Stimulated activated CD4-positive, alpha-beta T cell treated with anti-CD3 and anti-CD28 coated beads, Interleukin-1b, Interleukin-23, amount 100 ng/mL, for 48 hours (primary cell): ENCODE data around the gene SUMO2.
"Not testable (repeated sequence)": the region's sequence is repeated elsewhere in the genome, so short reads cannot be mapped to it uniquely, and the experiment has no call there.

Source experiments
- DNase-seq: peaks from one replicate; pipeline ENCODE4 v3.0.0-alpha.2; 2020

The SUMO2 gene

DNA sequence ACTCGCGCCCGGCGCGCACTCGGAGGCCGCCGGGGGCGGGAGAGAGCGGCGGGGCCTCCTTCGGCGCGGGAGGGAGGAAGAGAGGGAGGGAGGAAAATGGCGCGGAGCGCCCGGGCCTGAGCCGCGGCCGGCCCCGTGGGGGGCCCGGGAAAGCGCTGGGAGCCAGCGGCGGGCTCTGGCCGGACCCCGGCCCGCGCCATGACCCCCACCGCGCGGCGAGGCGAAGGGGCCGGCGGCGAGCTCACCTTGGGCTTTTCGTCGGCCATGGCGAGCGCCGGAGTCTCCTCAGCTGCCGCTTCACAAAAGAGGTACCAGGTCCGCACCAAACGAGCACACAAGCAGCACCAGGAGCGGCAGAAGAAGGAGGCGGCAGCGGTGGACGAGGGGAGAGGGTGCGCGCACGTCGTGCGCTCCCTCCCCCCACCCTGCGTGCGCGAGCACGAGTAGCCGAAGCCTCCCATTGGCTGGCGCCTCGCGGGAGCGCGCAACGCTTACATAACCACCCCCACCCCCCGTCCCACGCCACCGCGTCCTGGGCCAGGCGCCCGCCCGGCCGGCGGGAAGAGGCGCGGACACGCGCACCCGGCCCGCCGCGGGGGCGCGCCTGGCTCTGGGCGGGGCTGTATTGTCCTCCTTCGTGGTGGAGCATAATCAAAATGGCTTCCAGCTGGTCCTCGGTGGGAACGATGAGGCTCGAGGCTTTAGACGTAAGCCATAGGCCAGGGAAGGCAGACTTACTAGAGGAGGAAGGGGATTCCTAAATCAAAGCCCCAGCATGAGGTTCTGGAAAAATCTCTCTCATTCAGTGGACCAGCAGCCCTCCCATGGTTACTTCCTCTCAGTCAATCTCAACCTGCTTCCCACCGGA is at the start of gene SUMO2:
TSS of gene SUMO2 (minus strand) at position 391 of the 868 bp plus-strand sequence. CDS start at position 266, 125 bp downstream.
- peak; percentile 96 for DNase-seq

DNA sequence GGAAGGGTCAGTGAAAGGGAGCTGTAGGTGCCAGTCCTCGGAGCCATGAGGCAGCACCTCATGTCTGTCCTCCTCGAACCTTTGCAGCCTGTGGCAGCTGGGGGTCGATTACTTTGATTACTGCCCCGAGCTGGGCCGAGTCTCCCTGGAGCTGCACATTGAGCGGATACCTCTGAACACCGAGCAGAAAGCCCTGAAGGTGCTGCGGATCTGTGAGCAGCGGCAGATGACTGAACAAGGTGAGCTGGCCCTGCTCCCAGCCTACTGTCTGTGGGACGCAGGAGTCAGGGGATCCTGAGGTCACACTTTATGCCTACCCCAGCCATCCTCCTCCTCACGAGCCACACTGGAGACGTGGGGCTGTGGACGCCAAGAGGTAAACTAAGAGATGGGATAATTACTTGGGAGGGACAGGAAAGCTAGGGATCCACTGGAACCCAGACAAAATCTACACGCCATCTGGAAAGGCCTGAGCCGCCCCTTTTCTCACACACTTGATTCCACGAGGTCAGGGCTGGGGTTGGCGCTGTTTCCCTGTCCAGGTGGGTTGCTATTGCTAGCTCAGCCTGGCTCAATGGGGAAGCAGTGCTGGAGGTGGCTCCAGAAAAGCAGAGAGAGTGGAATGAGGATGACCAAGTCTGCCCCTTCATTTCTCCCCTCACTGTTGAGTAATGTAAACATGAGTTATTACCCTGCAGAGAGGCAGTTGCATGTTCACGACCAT is 49.1 kb upstream of the SUMO2 start:
- DNase-seq: no peak

DNA sequence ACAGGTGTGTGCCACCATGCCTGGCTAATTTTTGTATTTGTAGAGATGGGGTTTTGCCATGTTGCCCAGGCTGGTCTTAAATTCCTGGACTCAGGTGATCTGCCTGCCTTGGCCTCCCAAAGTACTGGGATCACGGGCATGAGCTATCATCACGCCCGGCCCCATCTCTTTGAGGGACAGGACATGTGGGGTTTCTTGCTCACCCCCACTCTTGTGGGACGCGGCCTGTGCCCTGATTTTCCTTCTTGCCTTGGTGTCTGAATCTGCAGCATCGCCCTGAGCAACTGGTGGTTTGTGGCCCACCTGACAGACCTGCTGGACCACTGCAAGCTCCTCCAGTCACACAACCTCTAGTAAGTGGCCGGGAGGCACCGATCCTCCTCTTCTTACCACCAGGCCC is 48.3 kb upstream of the SUMO2 start:
- DNase-seq: no peak

DNA sequence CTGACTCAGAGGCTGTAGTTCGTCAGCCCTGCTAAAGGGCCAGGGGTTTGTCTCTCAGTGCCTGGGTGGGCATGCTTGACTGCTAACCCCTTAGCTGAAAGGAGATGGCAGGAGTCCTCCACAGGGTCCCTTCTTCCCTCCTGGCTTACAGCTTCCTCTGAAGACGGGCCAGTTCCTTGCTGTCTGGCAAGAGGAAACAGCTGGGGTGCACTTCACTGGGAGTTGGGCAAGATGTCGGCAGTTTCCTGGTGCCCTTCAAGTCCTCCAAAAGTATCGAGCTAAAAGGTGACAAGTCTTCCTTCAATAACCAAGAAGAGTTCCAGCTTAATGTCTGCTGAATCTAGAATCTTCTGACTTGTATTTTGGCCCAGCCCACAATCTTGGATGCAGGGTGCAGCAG is 46.1 kb upstream of the SUMO2 start:
- no peak for DNase-seq

DNA sequence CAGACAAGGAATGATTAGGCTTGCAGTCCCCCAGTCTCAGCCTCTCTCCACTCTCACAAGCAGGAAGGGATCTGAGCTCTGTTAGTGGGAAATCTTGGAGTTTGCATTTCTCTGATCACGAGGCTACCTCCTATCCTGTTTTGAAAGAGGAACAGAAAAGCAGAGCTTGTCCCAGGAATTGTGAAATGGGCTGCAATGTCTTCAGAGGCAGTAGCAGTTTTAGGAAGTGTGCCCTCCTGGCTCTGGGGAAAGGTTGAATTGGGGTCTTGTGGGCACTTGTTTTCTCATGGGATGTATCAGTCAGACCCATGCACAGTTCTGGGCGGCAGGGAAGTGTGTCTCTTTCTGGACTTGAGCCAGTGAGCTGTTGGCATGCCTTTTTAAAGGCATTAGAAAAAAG is 45.5 kb upstream of the SUMO2 start:
- no peak for DNase-seq

DNA sequence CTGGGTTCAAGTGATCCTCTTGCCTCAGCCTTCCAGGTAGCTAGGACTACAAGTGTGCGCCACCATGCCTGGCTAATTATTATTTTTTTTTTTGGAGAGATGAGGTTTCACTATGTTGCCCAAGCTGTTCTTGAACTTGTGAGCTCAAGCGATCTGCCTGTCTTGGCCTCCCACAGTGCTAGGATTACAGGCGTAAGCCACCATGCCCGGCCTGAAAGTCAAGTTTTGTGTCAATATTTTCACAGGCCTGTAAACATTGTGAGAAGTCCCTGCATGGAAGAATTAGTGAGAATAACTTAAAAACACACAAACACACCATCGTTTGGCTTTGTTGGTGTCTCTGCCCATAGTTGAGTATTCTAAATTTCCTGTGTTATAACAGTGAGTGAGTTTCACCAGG is 45.0 kb upstream of the SUMO2 start:
- no peak for DNase-seq

DNA sequence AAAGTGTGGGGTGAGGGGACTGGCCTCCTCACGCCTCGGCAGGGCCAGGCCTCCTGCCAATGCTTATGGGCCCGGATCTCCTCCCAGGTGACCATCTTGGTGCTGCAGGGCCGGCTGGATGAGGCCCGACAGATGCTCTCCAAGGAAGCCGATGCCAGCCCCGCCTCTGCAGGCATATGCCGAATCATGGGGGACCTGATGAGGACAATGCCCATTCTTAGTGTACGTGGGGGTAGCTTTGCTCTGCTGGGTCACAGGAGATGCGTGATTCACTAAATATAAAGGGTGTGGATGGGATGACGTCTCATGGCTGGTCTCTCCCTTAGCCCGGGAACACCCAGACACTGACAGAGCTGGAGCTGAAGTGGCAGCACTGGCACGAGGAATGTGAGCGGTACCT is 42.3 kb upstream of the SUMO2 start:
- DNase-seq: no peak

DNA sequence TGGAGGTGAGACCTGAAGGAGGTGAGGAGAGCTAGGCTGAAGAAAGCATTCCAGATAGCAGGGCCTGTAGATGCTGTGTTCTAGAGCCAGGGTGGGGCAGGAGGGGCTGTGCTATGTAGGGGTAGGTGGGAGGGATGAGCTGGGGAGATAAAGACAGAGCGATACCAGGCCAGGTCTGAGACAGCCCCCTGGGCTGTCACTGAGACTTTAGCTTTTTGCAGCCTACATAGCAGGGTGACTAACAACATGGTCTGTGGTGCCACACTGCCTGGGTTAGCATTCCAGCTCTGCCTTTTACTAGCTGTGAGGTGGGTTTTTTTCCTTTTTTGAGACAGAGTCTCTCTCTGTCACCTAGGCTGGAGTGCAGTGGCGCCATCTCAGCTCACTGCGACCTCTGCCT is 37.1 kb upstream of the SUMO2 start:
- DNase-seq: no peak

DNA sequence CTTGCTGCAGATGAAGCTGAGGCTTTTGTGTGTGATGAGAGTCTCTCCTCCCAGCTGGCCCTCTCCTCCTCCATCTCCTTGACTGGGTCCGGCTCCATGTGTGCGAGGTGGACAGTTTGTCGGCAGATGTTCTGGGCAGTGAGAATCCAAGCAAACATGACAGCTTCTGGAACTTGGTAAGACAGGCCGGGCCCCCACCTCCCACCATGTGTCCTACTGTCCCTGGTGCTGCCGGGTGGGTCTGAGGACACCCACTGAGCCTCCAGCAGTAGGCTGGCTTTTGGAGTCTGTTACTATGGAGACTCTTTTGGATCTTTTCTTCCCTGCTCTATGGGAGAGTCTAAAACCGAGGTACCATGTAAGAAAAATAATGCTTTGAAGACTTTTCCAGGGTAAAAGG is 35.4 kb upstream of the SUMO2 start:
- DNase-seq: no peak

DNA sequence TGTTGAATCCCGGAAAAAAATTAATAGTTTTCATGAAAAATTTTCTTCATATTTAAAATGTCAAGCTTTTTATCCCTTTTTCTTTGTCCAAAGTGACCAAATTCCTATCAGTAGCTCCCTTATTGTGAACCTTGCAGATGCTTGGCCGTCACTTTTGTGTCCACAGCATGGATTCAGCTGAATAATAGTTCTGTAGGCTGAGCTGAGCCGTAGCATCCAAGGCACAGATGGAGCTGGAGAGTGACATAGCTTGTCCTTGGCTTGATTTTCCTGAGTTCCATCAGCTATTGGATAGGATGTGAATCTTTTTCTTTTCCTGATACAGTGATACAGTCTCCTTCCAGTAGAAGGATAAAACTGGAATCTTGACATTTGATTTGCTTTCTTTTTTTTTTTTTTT is 26.3 kb upstream of the SUMO2 start:
- no peak for DNase-seq

DNA sequence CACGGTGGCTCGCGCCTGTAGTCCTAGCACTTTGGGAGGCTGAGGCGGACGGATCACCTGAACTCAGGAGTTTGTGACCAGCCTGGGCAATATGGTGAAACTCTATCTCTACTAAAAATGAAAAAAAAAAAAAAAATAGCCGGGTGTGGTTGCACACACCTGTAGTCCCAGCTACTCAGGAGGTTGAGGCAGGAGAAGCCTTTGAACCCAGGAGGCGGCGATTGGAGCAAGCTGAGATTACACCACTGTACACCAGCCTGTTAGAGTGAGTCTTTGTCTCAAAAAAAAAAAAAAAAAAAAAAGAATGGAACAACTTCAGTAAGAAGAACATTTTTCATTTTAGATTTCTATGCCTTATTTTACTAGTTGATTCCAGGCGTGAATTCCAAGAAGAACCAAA is 25.4 kb upstream of the SUMO2 start:
- no peak for DNase-seq

DNA sequence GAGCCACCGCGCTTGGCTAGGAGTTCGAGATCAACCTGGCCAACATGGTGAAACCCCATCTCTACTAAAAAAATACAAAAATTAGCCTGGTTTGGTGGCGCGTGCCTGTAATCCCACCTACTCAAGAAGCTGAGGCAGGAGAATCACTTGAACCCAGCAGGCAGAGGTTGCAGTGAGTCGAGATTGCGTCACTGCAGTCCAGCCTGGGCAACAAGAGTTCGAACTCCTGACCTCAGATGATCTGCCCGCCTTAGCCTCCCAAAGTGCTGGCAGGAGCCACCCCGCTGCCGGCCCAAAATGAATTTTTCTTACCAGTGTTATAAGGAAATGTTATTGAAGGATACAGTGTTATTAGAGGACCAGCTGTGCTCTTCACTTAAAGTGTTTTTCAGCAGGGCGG is 25.0 kb upstream of the SUMO2 start:
- no peak for DNase-seq

DNA sequence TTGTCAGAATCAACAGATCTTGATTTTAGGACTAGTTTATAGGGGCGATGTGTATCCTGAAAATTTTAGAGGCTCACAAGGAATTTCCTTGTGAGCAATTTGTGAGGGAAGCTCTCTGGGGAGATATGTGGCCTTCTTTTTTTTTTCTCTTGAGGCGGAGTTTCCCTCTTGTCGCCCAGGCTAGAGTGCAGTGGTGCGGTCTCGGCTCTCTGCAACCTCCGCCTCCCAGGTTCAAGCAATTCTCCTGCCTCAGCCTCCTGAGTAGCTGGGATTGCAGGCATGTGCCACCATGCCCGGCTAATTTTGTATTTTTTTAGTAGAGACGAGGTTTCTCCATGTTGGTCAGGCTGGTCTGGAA is 24.3 kb upstream of the SUMO2 start:
- DNase-seq: not testable (repeated sequence)

DNA sequence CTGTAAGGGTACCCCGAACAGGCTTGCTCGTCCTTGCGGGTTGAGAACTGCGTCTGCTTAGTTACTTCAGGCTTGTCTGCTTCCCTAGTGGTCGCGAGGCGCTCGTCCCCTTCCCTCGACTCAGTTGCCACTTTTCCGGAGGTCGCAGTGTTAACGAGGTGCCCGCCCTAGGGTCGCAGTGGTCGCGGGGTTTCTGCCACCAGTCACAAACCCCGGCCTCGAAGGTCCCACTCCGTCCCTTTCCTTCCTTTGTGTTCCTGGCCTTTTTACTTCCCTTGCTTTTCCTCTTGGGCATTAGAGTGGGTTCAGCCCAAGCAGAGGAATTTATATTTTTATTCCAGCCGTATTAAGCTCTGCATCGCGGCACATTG is 23.0 kb upstream of the SUMO2 start:
- no peak for DNase-seq

DNA sequence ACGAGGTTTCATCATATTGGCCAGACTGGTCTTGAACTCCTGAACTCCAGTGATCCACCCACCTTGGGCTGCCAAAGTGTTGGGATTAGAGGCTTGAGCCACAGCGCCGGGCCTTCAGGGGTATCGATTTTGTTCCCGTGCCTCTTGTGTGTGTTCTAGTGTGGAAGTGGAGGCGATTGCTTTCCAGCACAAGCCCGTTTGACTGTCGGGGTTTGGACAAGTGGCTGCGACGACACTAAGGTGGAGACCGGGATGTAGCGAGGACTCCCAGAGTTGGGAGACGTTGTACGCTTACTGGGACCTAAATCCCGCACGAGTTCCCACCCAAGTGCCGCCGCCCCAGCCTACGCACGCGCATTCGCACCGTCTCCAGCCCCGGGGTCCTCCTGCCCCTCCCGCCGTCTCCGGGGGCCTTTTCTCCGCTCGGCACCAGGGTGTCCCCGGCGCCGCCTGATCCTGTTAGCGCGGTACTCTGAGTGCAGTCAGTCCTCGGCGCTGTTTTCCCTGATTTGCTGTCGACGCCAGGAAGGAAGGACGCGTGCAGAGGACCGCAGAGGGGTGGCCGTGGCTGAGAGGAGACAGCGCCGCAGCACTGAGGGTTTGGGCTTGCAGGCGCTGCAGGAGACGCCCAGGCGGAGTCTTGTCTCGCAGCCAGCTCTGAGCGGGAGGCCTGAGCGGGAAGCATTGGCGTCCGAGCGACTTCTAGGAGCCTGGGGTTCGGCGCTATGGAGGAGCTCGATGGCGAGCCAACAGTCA is 22.5 kb upstream of the SUMO2 start, which contains the start of gene NUP85:
TSS of gene NUP85 (plus strand) at position 643 of the 756 bp plus-strand sequence. CDS start at position 726, 83 bp downstream.
- DNase-seq: peak; percentile 93

DNA sequence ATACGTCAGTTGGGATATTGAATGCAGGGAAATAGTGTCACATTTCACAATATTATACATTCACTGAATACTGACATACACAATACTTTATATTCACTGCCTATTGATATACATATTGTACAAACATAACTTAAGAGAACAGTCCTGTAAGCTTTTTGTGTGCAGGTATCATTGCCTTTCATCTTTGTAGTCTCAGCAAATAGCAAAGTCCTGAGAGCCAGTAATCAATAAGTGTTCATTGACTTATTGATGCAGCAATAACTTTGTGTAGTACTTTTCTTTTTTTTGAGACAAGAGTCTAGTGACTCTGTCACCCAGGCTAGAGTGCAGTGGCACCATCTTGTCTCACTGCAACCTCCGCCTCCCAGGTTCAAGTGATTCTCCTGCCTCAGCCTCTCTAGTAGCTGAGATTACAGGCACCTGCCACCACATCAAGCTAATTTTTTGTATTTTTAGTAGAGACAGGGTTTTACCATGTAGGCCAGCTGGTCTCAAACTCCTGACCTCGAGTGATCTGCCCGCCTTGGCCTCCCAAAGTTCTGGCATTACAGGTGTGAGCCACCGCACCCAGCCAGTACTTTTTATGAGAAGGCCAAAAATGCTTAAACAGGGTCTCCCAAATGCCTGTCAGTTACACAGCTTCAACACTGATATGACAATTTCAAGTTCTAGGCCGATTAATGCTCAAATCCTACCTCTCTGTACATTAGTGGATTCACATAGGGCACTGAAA is 17.3 kb upstream of the SUMO2 start:
- no peak for DNase-seq

DNA sequence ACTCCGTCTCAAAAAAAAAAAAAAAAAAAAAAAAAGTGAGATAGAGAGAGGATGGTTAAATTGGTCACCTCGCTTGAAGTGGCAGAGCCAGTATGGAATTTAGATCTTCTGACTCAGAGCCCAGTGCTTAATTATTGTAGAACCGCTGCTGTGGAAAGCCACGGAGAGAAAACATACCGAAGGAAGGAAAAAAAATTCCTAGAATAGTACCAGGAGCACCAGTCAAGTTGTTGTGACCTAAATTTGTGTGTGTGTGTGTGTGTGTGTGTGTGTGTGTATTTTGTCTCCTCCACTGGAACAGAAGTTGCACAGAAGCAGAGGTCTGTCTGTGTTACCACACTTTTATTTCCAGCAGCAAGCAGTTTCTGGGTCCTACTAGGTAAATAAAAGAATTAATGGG is 12.1 kb upstream of the SUMO2 start:
- DNase-seq: no peak

DNA sequence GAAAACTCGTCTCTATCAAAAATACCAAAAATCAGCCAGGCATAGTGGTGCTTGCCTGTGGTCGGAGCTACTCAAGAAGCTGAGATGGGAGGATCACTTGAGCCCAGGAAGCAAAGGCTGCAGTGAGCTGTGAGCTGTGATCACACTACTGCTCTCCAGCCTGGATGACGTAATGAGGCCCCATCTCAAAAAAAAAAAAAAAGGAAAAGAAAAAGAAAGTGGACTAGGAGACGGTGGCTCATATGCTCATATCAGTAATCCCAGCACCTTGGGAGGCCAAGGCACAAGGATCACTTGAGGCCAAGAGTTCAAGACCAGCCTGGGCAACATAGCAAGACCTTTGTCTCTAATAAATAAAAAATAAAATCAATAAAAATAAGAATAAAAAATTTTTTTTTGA is 8.8 kb upstream of the SUMO2 start:
- DNase-seq: no peak

DNA sequence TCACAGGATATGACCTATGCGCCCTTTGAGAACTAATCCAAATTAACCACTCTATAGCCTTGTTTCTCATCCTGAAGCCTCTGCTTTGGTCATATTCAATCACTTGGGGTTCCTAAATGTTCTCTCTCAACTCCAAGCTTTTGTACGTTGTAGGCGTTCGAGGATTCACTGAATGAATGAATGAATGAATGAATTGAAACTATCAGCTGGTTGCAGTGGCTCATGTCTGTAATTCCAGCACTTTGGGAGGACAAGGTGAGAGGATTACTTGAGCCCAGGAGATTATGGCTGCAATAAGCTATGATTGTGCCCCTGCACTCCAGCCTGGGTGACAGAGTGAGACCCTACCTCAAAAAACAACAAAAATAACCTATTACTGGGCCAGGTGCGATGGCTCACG is 5.9 kb upstream of the SUMO2 start:
- DNase-seq: no peak

DNA sequence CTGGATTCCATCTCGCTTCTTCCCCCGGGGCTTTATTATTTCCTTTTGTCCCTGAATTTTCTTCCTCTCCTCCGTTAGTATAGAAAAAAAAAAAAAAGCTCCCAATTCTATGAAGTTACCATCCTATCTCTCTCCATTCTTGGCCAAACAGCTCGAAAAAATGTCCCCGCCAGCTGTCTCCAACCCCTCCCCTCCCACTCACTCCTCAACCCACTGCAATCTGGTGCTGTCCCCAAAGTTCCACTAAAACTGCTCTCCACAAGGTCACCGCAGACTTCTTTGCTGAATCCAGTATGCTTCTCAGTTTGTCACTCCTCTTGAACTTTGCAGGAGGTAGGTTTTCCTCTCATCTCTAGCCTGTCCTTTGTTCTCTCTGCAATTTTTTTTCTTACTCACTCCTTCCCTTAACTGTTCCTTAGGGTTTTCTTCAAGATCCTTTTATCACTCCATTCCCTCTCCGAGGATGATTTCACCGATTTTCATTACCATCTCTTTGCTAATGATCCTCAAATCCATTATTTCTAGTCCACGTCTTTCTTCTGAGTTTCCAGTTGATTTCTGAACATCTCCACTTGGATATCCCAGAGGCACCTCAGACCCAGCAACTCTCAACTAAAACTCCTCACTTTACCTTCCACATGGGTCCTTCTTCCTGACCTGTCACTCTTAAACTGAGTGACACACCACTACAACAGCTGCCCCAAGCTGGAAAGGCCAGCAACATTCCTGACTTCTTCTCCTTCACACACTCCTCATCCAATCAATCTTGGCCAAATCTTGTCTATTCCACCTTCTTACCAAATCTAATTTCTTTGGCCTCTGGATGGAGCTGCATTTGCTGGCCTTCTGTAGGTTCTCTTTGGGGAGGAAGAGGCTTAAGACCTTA is 1.5 kb upstream of the SUMO2 start:
- no peak for DNase-seq

DNA sequence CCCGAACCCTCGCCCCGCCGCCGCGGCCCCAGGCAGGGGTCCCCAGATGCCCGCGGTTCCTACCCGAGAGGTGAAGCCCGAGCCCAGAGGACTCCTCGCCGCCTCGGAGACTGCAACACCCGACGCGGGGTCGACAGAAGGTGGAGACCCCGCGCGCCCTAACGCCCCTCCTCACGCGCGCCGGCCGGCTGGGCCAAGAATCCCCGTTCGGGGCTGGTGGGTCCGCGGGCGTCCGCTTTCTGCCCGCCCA is 515 bp downstream of the SUMO2 start:
- DNase-seq: no peak

DNA sequence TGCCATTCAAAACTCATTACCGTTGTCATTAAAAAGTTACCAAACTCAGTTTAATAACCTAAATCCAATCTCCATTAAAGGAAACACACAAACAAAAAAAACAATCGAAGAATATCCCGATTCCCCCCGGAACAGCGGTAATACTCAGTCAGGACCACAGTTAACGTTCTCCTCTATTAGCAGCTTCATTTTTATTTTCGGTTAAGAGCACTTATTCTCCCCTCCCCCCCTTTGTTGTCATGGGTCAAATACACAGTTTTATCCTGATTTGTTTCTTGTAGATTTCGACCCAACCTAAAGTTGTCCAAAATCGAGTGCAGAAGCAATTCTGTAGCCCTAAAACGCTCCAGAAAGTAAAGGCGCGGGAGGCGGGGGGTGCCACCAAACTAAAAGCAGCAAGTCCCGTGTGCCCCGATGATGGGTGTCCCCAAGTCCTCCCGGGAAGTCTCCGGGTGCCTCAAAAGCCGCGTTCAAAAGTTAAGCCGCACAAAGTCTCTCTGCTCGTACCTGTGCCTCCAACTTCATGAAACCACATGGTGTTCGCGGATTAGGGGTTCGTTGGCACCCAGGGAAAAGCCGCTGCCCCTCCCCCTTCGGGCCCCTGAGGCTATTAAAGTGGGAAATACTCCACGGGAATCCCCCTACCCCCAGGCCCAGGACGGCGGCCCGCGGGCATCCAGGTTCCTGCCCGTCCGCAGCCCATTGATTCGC is 996 bp downstream of the SUMO2 start:
- peak; percentile 39 for DNase-seq
